ENCODE measurements around the gene DAB2IP.

- TF ChIP-seq CTCF (IDR thresholded peaks at IDR 0.05; ENCODE audit: low read length) (no peak), EZH2 (IDR thresholded peaks at IDR 0.05; ENCODE audit: borderline replicate concordance, low read length) (no peak)
These were observed 168.2 kb downstream of the DAB2IP start for GRCh38 chr9:121819428-121820231.

Measured in OCI-LY1 (cell line).